Measurements from ENCODE around the gene CDHR2. TPM values are rescaled to one million over a fixed set of nuclear protein-coding genes. Genes with fewer than 3 reads are reported as not detected.
"Not testable (repeated sequence)": the region's sequence is repeated elsewhere in the genome, so short reads cannot be mapped to it uniquely, and the experiment has no call there.

Gene CDHR2
- total and polyA plus RNA-seq, 4 experiments from 2014 or later: 2.9 TPM; not detected in 2

DNA sequence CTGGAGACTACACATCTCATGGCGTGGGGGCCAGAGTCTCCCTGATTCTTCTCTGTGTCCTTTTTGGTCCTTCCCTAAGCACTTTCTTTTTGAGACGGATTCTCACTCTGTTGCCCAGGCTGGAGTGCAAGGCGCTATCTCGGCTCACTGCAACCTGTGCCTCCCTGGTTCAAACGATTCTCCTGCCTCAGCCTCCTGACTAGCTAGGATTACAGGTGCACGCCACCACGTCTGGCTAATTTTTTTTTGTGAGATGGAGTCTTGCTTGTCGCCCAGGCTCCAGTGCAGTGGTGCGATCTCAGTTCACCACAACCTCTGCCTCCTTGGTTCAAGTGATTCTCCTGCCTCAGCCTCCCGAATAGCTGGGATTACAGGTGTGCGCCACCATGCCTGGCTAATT, 1.8 kb downstream of the CDHR2 start:
- H3K36me3 Mint-ChIP-seq; H3K27me3 Mint-ChIP-seq; H3K27ac ChIP-seq (ENCODE audit: low read depth, low read length); H3K36me3 ChIP-seq (ENCODE audit: insufficient read depth, low read length); intact Hi-C loops (cut with micrococcal nuclease); H3K9me3 Mint-ChIP-seq; DNase-seq; H3K27me3 ChIP-seq (ENCODE audit: insufficient read depth, low read length); H3K9me3 ChIP-seq (ENCODE audit: control insufficient read depth in 1 of 2, low read length in 2 of 2); H3K4me3 ChIP-seq (ENCODE audit: low read length in 2 of 2): not testable (repeated sequence)
- peaks cover 22 to 71% (median 52%) of the 10 kb centered on the region in 4 donors for H3K4me1 Mint-ChIP-seq
- CTCF ChIA-PET (ENCODE audit: partially characterized antibody): interaction anchor here (2.8 kb wide), 1 partner anchor 22 kb away, joined by 14 read pairs; no protein-coding TSS in a partner anchor
- peak overlapping the region in 6 of 7 donors; percentile 48 to 88 (median 74) for H3K27ac Mint-ChIP-seq
- peaks cover 39% of the 10 kb centered on the region for H3K4me1 ChIP-seq (ENCODE audit: insufficient read depth, low read length)
- POLR2A ChIA-PET (ENCODE audit: partially characterized antibody): interaction anchor here (0.6 to 20.1 kb wide), 2 partner anchors 21 to 122 kb away, joined by 3 to 533 read pairs; partner anchors contain the start of gene RNF44
- peak overlapping the region in 7 of 8 donors; percentile 42 to 72 (median 65) for H3K4me3 Mint-ChIP-seq

DNA sequence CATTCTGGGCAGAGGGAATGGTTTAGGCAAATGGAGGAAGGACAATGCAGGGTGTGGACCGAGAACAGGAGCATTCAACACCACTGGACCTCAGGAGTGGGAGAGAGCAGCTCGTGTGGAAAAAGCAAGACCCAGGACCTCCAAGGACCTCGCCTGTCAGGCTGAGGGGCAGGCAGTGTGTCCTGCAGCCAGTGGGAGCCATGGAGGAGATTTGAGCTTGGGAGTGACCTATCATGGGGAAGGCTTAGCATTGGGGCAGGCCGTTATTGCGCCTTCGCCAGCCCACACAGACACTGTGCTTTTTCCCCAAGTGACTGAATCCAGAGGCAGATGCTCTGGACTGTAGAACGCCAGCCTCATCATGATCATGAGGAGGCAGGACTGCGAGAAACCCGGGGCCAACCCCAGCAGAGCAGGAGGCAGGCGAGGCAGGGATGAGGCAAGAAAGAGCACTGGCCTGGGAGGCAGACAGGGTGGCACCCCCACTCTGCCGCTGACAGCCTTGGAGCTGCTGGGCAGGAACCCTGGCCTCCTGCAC, 3.3 kb downstream of the CDHR2 start:
- Mint-ChIP-seq H3K27me3 (no peaks in the 10 kb centered on the region), H3K4me1 (peaks cover 22 to 75% (median 54%) of the 10 kb centered on the region in 4 donors), H3K36me3 (no peaks in the 10 kb centered on the region), H3K4me3 (peak overlapping the region in 1 of 8 donors; percentile 36), H3K27ac (peak overlapping the region in 5 of 7 donors; percentile 52 to 72 (median 56)), H3K9me3 (no peaks in the 10 kb centered on the region)
- Histone ChIP-seq H3K36me3 (ENCODE audit: insufficient read depth, low read length) (no peaks in the 10 kb centered on the region), H3K9me3 (ENCODE audit: control insufficient read depth in 1 of 2, low read length in 2 of 2) (no peaks in the 10 kb centered on the region), H3K4me1 (ENCODE audit: insufficient read depth, low read length) (peaks cover 47% of the 10 kb centered on the region), H3K27me3 (ENCODE audit: insufficient read depth, low read length) (no peaks in the 10 kb centered on the region), H3K27ac (ENCODE audit: low read depth, low read length) (no peak overlapping the region), H3K4me3 (ENCODE audit: low read length in 2 of 2) (no peak overlapping the region)
- CTCF ChIA-PET (ENCODE audit: partially characterized antibody): interaction anchor here (0.6 to 1.2 kb wide), 3 partner anchors 22 to 136 kb away, joined by 3 to 4 read pairs (median 3); no protein-coding TSS in a partner anchor
- POLR2A ChIA-PET (ENCODE audit: partially characterized antibody): interaction anchor here (20.1 kb wide), 1 partner anchor 23 kb away, joined by 533 read pairs; the partner anchor contains the start of gene RNF44
- DNase-seq: no peak
- intact Hi-C loops (cut with micrococcal nuclease): no loop called here

DNA sequence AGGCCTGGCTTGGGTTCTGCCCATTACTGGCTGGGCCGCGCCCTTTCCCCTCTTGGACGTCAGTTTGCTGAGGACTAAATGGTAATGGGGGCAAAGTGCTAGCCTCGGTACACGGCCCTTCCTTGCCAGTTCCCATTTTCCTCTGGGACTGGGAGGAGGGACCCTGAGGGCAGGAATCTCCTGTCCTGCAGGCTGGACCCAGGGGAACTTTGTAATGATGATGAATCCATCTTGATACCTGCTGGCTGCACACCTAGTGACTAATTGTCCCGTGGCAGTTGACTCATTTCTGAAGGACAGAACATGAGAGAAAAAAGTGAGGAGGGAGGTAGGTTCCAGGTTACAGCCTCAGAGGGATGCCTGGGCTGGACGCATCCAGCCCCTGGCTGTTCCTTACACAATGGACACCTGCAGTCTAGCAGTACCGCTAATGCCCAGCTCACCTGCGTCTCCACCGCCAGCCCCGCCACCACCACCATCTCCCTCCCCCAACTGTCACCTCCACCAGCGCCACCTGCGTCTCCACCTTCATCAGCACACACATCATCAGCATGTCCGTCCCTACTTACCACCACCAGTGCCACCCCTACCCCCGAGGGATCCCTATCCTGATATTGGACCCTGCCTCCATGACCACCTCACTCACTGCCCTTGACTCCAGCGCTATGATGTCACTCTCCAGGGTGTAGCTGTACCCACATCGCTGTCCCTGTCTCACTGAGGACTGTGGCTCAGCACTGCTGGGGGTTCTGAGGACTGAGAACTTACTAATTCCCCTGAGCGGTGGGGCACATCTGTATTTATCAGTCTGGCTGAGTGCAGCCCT, 4.3 kb downstream of the CDHR2 start:
- H3K4me1 Mint-ChIP-seq: peaks cover 17 to 69% (median 48%) of the 10 kb centered on the region in 4 donors
- H3K27me3 Mint-ChIP-seq: no peaks in the 10 kb centered on the region
- no peak for DNase-seq
- H3K9me3 Mint-ChIP-seq: no peaks in the 10 kb centered on the region
- Histone ChIP-seq H3K9me3 (ENCODE audit: control insufficient read depth in 1 of 2, low read length in 2 of 2) (no peaks in the 10 kb centered on the region), H3K27ac (ENCODE audit: low read depth, low read length) (no peak overlapping the region), H3K36me3 (ENCODE audit: insufficient read depth, low read length) (no peaks in the 10 kb centered on the region), H3K4me1 (ENCODE audit: insufficient read depth, low read length) (peaks cover 38% of the 10 kb centered on the region), H3K4me3 (ENCODE audit: low read length in 2 of 2) (no peak overlapping the region), H3K27me3 (ENCODE audit: insufficient read depth, low read length) (no peaks in the 10 kb centered on the region)
- POLR2A ChIA-PET (ENCODE audit: partially characterized antibody): interaction anchor here (0.7 to 20.1 kb wide), 6 partner anchors 11 to 164 kb away, joined by 3 to 533 read pairs (median 6); partner anchors contain the start of gene RNF44
- CTCF ChIA-PET (ENCODE audit: partially characterized antibody): interaction anchor here (1.3 kb wide), 1 partner anchor 11 kb away, joined by 5 read pairs; no protein-coding TSS in a partner anchor
- intact Hi-C loops (cut with micrococcal nuclease): no loop called here
- peak overlapping the region in 6 of 7 donors; percentile 2 to 66 (median 27) for H3K27ac Mint-ChIP-seq
- peak overlapping the region in 1 of 8 donors; percentile 39 for H3K4me3 Mint-ChIP-seq
- H3K36me3 Mint-ChIP-seq: no peaks in the 10 kb centered on the region

DNA sequence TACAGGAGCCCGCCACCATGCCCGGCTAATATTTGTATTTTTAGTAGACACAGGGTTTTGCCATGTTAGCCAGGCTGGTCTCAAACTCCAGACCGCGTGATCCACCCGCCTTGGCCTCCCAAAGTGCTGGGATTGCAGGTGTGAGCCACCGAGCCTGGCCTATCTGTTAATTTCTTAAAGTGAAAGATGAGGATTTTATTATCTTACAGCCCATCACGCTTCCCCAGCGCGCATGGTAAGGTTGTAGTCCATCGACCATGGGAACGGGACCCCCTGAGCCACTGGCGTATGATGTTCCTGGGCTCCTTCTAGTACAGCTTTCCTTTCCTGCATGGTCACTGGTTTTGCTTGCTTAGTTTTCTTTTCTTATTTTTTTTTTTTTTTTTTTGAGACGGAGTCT, 8.7 kb downstream of the CDHR2 start:
- intact Hi-C loops (cut with micrococcal nuclease): no loop called here
- H3K27me3 Mint-ChIP-seq: peaks cover 0 to 2% of the 10 kb centered on the region in 2 donors

DNA sequence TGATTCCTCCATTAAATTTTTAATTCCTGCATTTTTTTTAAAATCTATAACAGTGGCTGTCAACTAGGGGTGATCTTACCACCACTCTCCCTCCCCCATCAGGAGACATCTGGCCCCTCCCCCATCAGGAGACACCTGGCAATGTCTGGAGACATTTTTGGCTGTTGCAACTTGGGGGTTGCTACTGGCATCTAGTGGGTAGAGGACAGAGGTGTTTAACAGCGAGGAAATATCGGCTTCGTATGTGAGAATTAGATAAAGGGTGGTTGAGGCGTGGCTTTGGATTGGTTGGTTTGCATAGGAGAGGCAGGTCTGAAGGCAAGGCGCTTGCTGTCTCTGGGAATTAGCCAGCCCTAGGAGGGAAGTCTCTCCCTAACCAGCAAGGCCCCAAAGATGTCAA, 10.5 kb downstream of the CDHR2 start:
- Histone ChIP-seq H3K4me3 (ENCODE audit: low read length in 2 of 2) (no peak overlapping the region), H3K27ac (ENCODE audit: low read depth, low read length) (no peak overlapping the region), H3K27me3 (ENCODE audit: insufficient read depth, low read length) (no peaks in the 10 kb centered on the region), H3K36me3 (ENCODE audit: insufficient read depth, low read length) (no peaks in the 10 kb centered on the region), H3K9me3 (ENCODE audit: control insufficient read depth in 1 of 2, low read length in 2 of 2) (no peaks in the 10 kb centered on the region), H3K4me1 (ENCODE audit: insufficient read depth, low read length) (peaks cover 30% of the 10 kb centered on the region)
- H3K27ac Mint-ChIP-seq: peak overlapping the region in 4 of 7 donors; percentile 19 to 52 (median 49)
- POLR2A ChIA-PET (ENCODE audit: partially characterized antibody): interaction anchor here (1.3 kb wide), 1 partner anchor 24 kb away, joined by 3 read pairs; no protein-coding TSS in a partner anchor
- CTCF ChIA-PET (ENCODE audit: partially characterized antibody): interaction anchor here (0.9 to 1.6 kb wide), 3 partner anchors 15 to 30 kb away, joined by 3 to 8 read pairs (median 5); no protein-coding TSS in a partner anchor
- peaks cover 0 to 3% of the 10 kb centered on the region in 2 donors for H3K36me3 Mint-ChIP-seq
- H3K27me3 Mint-ChIP-seq: peaks cover 0 to 2% of the 10 kb centered on the region in 2 donors
- peak in 3 of 5 donors; percentile 25 to 36 (median 28) for DNase-seq
- intact Hi-C loops (cut with micrococcal nuclease): loop anchor here (1.0 kb wide), 1 partner anchor 143 kb away; the partner anchor contains the start of gene CLTB
- peaks cover 16 to 43% (median 26%) of the 10 kb centered on the region in 4 donors for H3K4me1 Mint-ChIP-seq
- peaks cover 0 to 1% (median 0%) of the 10 kb centered on the region in 8 donors for H3K9me3 Mint-ChIP-seq
- H3K4me3 Mint-ChIP-seq: peak overlapping the region in 1 of 8 donors; percentile 0

More for the DNA sequence above, 8.7 kb downstream of the CDHR2 start:
- no peaks in the 10 kb centered on the region for H3K36me3 ChIP-seq (ENCODE audit: insufficient read depth, low read length)
- peaks cover 40% of the 10 kb centered on the region for H3K4me1 ChIP-seq (ENCODE audit: insufficient read depth, low read length)
- H3K27ac ChIP-seq (ENCODE audit: low read depth, low read length): no peak overlapping the region
- Mint-ChIP-seq H3K4me1 (peaks cover 22 to 61% (median 39%) of the 10 kb centered on the region in 4 donors), H3K27ac (no peak overlapping the region), H3K9me3 (peaks cover 0 to 1% (median 0%) of the 10 kb centered on the region in 8 donors), H3K4me3 (no peak overlapping the region), H3K36me3 (peaks cover 0 to 3% of the 10 kb centered on the region in 2 donors)
- ChIA-PET CTCF (ENCODE audit: partially characterized antibody) (interaction anchor here (1.0 to 1.6 kb wide), 5 partner anchors 11 to 142 kb away, joined by 3 to 8 read pairs (median 3); no protein-coding TSS in a partner anchor), POLR2A (ENCODE audit: partially characterized antibody) (interaction anchor here (0.7 to 2.4 kb wide), 3 partner anchors 14 to 110 kb away, joined by 3 to 7 read pairs (median 4); partner anchors contain the start of genes FAF2 and RNF44)
- H3K27me3 ChIP-seq (ENCODE audit: insufficient read depth, low read length): no peaks in the 10 kb centered on the region
- no peak overlapping the region for H3K4me3 ChIP-seq (ENCODE audit: low read length in 2 of 2)
- H3K9me3 ChIP-seq (ENCODE audit: control insufficient read depth in 1 of 2, low read length in 2 of 2): no peaks in the 10 kb centered on the region
- no peak for DNase-seq

DNA sequence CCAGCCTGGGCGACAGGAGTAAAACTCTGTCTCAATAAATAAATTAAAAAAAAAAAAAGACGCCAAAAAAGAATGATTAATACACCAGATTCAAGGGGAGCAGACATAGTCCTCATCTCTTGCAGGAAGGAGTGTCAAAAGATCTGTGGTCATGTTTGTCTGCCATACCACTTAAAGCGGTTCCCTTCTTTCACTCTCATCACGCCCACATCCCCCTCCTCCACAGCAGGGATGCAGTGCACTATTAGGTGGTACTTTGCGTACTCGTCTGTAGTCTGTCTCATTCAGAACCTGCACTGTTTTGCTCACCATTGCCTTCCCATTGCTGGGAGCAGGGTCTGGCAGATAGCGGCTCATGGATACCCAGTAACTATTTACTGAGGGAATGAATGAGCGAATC, 11.2 kb downstream of the CDHR2 start:
- Mint-ChIP-seq H3K27ac (no peak overlapping the region), H3K36me3 (peaks cover 0 to 3% of the 10 kb centered on the region in 2 donors), H3K9me3 (peaks cover 0 to 1% (median 0%) of the 10 kb centered on the region in 8 donors), H3K27me3 (peaks cover 0 to 2% of the 10 kb centered on the region in 2 donors), H3K4me3 (no peak overlapping the region), H3K4me1 (peaks cover 11 to 36% (median 21%) of the 10 kb centered on the region in 4 donors)
- H3K9me3 ChIP-seq (ENCODE audit: control insufficient read depth in 1 of 2, low read length in 2 of 2): no peaks in the 10 kb centered on the region
- CTCF ChIA-PET (ENCODE audit: partially characterized antibody): no interaction called here
- intact Hi-C loops (cut with micrococcal nuclease): no loop called here
- H3K27ac ChIP-seq (ENCODE audit: low read depth, low read length): no peak overlapping the region
- H3K4me1 ChIP-seq (ENCODE audit: insufficient read depth, low read length): peaks cover 24% of the 10 kb centered on the region
- no peaks in the 10 kb centered on the region for H3K36me3 ChIP-seq (ENCODE audit: insufficient read depth, low read length)
- H3K27me3 ChIP-seq (ENCODE audit: insufficient read depth, low read length): no peaks in the 10 kb centered on the region
- no peak for DNase-seq
- H3K4me3 ChIP-seq (ENCODE audit: low read length in 2 of 2): no peak overlapping the region
- POLR2A ChIA-PET (ENCODE audit: partially characterized antibody): no interaction called here

All from CD4-positive, alpha-beta memory T cell (primary cell).